HepG2 (cell line): ENCODE data around the gene RAB8A. TPM values are rescaled to one million over a fixed set of nuclear protein-coding genes. Genes with fewer than 3 reads are reported as not detected.

Source experiments
- AGO1 ChIP-seq: fragments of 200-400 bp; formaldehyde crosslinking; IDR thresholded peaks from 2 replicates; pipeline ENCODE4 v1.6.1; 2017; ENCODE audit warnings: mild to moderate bottlenecking, low read depth, low read length, moderate library complexity; ENCODE audit not compliant: poor library complexity, severe bottlenecking
- CENPX ChIP-seq: sonication (generic); formaldehyde crosslinking; IDR thresholded peaks from 2 replicates; pipeline ENCODE4 v1.9.0; 2021; ENCODE audit warnings: mild to moderate bottlenecking, missing genetic modification reagents, moderate library complexity
- EED ChIP-seq: sonication (generic); formaldehyde crosslinking; IDR thresholded peaks from 2 replicates; pipeline ENCODE4 v1.5.0; 2020; ENCODE audit warnings: mild to moderate bottlenecking, missing genetic modification reagents
- FOXC1 ChIP-seq: sonication (generic); formaldehyde crosslinking; IDR thresholded peaks from 2 replicates; pipeline ENCODE4 v1.8.0; 2022; ENCODE audit warnings: mild to moderate bottlenecking, missing genetic modification reagents, borderline replicate concordance
- HOXA5 ChIP-seq: sonication (generic); formaldehyde crosslinking; IDR thresholded peaks from 2 replicates; pipeline ENCODE4 v1.4.0; 2020; ENCODE audit warnings: missing genetic modification reagents
- NFE2L1 ChIP-seq: sonication (generic); formaldehyde crosslinking; IDR thresholded peaks from 2 replicates; pipeline ENCODE4 v1.4.0; 2020; ENCODE audit warnings: missing genetic modification reagents, mild to moderate bottlenecking, borderline replicate concordance
- NFIB ChIP-seq: sonication (generic); formaldehyde crosslinking; IDR thresholded peaks from 2 replicates; pipeline ENCODE4 v1.9.0; 2021; ENCODE audit warnings: missing genetic modification reagents, mild to moderate bottlenecking, borderline replicate concordance
- POLR2AphosphoS2 ChIP-seq: IDR thresholded peaks from 2 replicates; pipeline ENCODE4 v1.6.1; 2011; ENCODE audit warnings: low read depth, low read length, improper control_type of control experiment
- PPARG ChIP-seq: conservative IDR thresholded peaks from 2 replicates; pipeline ENCODE4 v1.6.1; 2016; ENCODE audit warnings: missing biosample characterization, missing genetic modification reagents
- RFX3 ChIP-seq: IDR thresholded peaks from 2 replicates; pipeline ENCODE4 v1.6.1; 2016; ENCODE audit warnings: missing biosample characterization, missing genetic modification reagents
- U2AF1 ChIP-seq: fragments of 200-400 bp; formaldehyde crosslinking; optimal IDR thresholded peaks from 2 replicates; pipeline ENCODE3; 2017; ENCODE audit warnings: mild to moderate bottlenecking, low read depth, low read length
- YY1 ChIP-seq: IDR thresholded peaks from 2 replicates; pipeline ENCODE4 v1.6.1; 2011; ENCODE audit warnings: low read length, low read depth, moderate library complexity, mild to moderate bottlenecking; ENCODE audit not compliant: insufficient read depth, insufficient replicate concordance
- ZMAT3 ChIP-seq: sonication (generic); formaldehyde crosslinking; conservative IDR thresholded peaks from 2 replicates; pipeline ENCODE4 v1.7.0; 2021; ENCODE audit warnings: missing genetic modification reagents
- ZNF101 ChIP-seq: sonication (generic); formaldehyde crosslinking; IDR thresholded peaks from 2 replicates; pipeline ENCODE4 v1.4.0; 2020; ENCODE audit warnings: mild to moderate bottlenecking, low read depth, missing genetic modification reagents, borderline replicate concordance
- ZNF569 ChIP-seq: sonication (generic); formaldehyde crosslinking; IDR thresholded peaks from 2 replicates; pipeline ENCODE4 v1.5.0; 2020; ENCODE audit warnings: mild to moderate bottlenecking, missing genetic modification reagents, moderate library complexity, borderline replicate concordance
- polyA plus RNA-seq, 8 experiments: library from polyadenylated mRNA; depleted of rRNA in 3 of 8; stranded (reverse) in 7 of 8; unstranded in 1 of 8; fragments of >200 nt; fragmentation: Illumina TruSeq in 4 of 8; extraction: Trizol in 4 of 8; gene quantifications; 2 replicates each; pipeline versions ENCODE4 v1.2.1 to v1.2.3, GENCODE V29; 2011 to 2016; ENCODE audit warnings: low read depth in 4 of 8, missing spikeins in 1 of 8, mixed read lengths in 1 of 8; ENCODE audit not compliant: insufficient read depth in 1 of 8
- total RNA-seq, 5 experiments: library from RNA; depleted of rRNA; stranded (reverse); fragments of >200 nt; fragmentation: Illumina TruSeq; extraction: Trizol; gene quantifications; 2 replicates each; pipeline ENCODE4 v1.2.3, GENCODE V29; 2016; ENCODE audit warnings: low read depth in 1 of 5
- TF ChIP-seq, protein P1 (sequence below), 2 experiments: sonication (generic) in 1 of 2; formaldehyde crosslinking in 1 of 2; IDR thresholded peaks; 2 replicates each; pipeline versions ENCODE4 v1.4.0 to v1.6.1; 2018 to 2020; ENCODE audit warnings: missing genetic modification reagents in 2 of 2, borderline replicate concordance in 1 of 2, low read depth in 1 of 2, mild to moderate bottlenecking in 1 of 2, missing biosample characterization in 1 of 2
- TF ChIP-seq, protein P2 (sequence below): IDR thresholded peaks from 2 replicates; pipeline ENCODE4 v1.6.1; 2016; ENCODE audit warnings: missing genetic modification reagents, missing compliant biosample characterization
- TF ChIP-seq, protein P3 (sequence below): sonication (generic); formaldehyde crosslinking; IDR thresholded peaks from 2 replicates; pipeline ENCODE4 v1.8.1; 2023; ENCODE audit warnings: mild to moderate bottlenecking, missing genetic modification reagents, borderline replicate concordance
- TF ChIP-seq, protein P4 (sequence below): sonication (generic); formaldehyde crosslinking; conservative IDR thresholded peaks from 2 replicates; pipeline ENCODE4 v1.8.1; 2023; ENCODE audit warnings: missing genetic modification reagents

RAB8A gene
- total and polyA plus RNA-seq, 2 of the 13 experiments (the other 11 are each of a cell fraction or from before 2014, with no cell fraction given), result 36.7 to 45.0 TPM

DNA sequence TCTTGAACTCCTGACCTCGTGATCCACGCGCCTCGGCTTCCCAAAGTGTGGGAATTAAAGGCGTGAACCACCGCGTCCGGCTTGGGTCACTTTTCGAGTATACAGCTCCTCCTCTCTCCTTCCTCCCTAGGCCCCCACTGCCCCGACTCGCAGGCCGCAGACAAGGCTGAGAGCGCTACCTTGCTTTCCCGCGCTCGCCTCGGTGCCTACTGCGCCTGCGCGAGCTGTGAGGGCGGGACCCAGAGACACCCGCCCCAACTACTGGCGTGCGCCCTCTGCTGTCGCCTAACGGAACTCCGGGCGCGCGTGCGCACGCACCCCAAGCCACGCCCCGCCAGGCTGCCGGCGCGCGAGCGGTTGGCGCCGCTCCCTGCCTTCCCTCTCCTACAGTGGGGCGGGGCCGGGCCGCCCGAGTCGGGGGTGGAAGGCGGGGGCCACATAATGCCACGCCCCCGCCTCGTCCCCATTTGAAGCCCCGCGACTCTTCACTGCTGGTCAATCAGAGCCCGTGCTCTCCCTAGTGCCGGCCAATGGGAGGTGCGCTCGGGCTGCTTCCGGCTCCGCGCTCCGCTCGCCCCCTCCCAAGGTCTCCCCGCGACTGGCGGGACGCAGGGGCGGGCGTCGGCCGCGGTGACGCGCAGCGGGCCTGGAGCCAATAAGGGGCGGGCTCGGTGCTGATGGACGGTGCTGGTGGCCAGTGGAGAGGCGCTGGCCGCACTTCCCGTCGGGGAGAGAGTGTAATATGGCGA, at the start of gene RAB8A (continued):
- TF ChIP-seq, protein P1, sequence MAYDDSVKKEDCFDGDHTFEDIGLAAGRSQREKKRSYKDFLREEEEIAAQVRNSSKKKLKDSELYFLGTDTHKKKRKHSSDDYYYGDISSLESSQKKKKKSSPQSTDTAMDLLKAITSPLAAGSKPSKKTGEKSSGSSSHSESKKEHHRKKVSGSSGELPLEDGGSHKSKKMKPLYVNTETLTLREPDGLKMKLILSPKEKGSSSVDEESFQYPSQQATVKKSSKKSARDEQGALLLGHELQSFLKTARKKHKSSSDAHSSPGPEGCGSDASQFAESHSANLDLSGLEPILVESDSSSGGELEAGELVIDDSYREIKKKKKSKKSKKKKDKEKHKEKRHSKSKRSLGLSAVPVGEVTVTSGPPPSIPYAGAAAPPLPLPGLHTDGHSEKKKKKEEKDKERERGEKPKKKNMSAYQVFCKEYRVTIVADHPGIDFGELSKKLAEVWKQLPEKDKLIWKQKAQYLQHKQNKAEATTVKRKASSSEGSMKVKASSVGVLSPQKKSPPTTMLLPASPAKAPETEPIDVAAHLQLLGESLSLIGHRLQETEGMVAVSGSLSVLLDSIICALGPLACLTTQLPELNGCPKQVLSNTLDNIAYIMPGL (CRISPR knock-in tag; IDR thresholded peaks at IDR 0.05; ENCODE audit: borderline replicate concordance in 1 of 2, low read depth in 1 of 2), result peak; percentile 70 to 74; a peak in 3 of 4 replicates
- TF ChIP-seq NFIB (CRISPR knock-in tag) (no peak), EED (CRISPR knock-in tag) (no peak), YY1 (peak; percentile 88), ZNF101 (CRISPR knock-in tag) (no peak), POLR2AphosphoS2 (no peak), ZMAT3 (CRISPR knock-in tag) (0 out of 2 replicates have a peak, but pooled peaks have one; percentile 67), HOXA5 (CRISPR knock-in tag) (peak; percentile 13; the same call in 1 of the 2 replicates), ZNF569 (no peak), AGO1 (no peak), FOXC1 (CRISPR knock-in tag) (peak; percentile 78), U2AF1 (no peak), CENPX (CRISPR knock-in tag) (no peak), RFX3 (CRISPR knock-in tag) (no peak), NFE2L1 (CRISPR knock-in tag) (no peak), PPARG (CRISPR knock-in tag) (no peak; the same call in 1 of the 2 replicates)
- TF ChIP-seq, protein P2, sequence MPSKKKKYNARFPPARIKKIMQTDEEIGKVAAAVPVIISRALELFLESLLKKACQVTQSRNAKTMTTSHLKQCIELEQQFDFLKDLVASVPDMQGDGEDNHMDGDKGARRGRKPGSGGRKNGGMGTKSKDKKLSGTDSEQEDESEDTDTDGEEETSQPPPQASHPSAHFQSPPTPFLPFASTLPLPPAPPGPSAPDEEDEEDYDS (CRISPR knock-in tag), result peak; percentile 75
- TF ChIP-seq, protein P3, sequence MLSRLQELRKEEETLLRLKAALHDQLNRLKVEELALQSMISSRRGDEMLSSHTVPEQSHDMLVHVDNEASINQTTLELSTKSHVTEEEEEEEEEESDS (CRISPR knock-in tag), result no peak
- TF ChIP-seq, protein P4, sequence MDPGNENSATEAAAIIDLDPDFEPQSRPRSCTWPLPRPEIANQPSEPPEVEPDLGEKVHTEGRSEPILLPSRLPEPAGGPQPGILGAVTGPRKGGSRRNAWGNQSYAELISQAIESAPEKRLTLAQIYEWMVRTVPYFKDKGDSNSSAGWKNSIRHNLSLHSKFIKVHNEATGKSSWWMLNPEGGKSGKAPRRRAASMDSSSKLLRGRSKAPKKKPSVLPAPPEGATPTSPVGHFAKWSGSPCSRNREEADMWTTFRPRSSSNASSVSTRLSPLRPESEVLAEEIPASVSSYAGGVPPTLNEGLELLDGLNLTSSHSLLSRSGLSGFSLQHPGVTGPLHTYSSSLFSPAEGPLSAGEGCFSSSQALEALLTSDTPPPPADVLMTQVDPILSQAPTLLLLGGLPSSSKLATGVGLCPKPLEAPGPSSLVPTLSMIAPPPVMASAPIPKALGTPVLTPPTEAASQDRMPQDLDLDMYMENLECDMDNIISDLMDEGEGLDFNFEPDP (CRISPR knock-in tag), result no peak
